ENCODE data around the gene AHCYL1.

- no peak for TF ChIP-seq CTCF (IDR thresholded peaks at IDR 0.05)
- TF ChIP-seq POLR2AphosphoS5 (IDR thresholded peaks at IDR 0.05), result no peak
- TF ChIP-seq EP300 (IDR thresholded peaks at IDR 0.05), result no peak
Measured at GRCh38 chr1:109984190-109984455, 442 bp upstream of the AHCYL1 start.
